ENCODE results near the gene RNF208.

DNA sequence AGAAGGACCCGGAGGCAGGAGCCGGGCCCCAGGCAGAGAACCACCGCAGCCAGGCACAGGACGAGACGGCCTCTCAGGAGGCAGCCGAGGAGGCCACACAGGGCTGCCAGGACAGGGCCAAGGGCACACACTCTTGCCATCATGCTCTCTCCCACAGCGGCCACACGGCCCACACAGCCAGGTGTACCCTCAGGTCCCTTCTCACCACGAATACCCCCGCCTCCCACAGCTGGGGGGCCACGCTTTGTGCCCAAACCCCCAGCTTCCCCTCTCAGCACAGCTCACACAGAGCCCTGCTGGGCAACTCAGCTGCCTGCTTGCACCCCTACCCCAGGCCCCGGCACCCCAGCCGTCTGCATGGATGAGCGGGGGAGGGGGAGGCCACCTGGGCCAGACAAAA, 28.3 kb downstream of the RNF208 start:
- TF ChIP-seq, protein P1, sequence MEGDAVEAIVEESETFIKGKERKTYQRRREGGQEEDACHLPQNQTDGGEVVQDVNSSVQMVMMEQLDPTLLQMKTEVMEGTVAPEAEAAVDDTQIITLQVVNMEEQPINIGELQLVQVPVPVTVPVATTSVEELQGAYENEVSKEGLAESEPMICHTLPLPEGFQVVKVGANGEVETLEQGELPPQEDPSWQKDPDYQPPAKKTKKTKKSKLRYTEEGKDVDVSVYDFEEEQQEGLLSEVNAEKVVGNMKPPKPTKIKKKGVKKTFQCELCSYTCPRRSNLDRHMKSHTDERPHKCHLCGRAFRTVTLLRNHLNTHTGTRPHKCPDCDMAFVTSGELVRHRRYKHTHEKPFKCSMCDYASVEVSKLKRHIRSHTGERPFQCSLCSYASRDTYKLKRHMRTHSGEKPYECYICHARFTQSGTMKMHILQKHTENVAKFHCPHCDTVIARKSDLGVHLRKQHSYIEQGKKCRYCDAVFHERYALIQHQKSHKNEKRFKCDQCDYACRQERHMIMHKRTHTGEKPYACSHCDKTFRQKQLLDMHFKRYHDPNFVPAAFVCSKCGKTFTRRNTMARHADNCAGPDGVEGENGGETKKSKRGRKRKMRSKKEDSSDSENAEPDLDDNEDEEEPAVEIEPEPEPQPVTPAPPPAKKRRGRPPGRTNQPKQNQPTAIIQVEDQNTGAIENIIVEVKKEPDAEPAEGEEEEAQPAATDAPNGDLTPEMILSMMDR (IDR thresholded peaks at IDR 0.05) = no peak
- no peak for TF ChIP-seq POLR2A (IDR thresholded peaks at IDR 0.05)

Measured in body of pancreas (tissue), 4 donors.